CD4-positive, alpha-beta T cell treated with Interleukin-15 for 4 hours (primary cell): ENCODE results near the gene NRBF2.
"Not testable (repeated sequence)": the region's sequence is repeated elsewhere in the genome, so short reads cannot be mapped to it uniquely, and the experiment has no call there.

ENCODE experiments used
- DNase-seq: peaks from one replicate; pipeline ENCODE4 v3.0.0-alpha.2; 2020; ENCODE audit warnings: low spot score

NRBF2 gene

GRCh38 chr10:63133056-63133820 is at the start of gene NRBF2:
Gene NRBF2, plus strand, starts transcription at chr10:63133328. Its CDS starts 143 bp downstream, at chr10:63133471.
- peak; percentile 96 for DNase-seq

DNA sequence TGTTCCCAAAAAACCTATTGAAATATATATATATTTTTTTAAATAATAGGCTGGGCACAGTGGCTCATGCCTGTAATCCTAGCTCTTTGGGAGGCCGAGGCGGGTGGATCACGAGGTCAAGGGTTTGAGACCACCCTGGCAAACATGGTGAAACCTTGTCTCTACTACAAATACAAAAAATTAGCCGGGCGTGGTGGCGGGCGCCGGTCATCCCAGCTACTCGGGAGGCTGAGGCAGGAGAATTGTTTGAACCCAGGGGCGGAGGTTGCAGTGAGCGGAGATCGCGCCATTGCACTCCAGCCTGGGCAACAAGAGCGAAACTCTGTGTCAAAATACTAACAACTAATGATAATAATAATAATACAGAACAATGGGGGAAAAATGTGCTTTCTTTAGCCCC is 49.7 kb upstream of the NRBF2 start:
- DNase-seq: not testable (repeated sequence)

- peak; percentile 55 for DNase-seq
These were observed 49.0 kb upstream of the NRBF2 start for GRCh38 chr10:63083904-63084689.

GRCh38 chr10:63084690-63085382 is 48.3 kb upstream of the NRBF2 start:
- no peak for DNase-seq

DNA sequence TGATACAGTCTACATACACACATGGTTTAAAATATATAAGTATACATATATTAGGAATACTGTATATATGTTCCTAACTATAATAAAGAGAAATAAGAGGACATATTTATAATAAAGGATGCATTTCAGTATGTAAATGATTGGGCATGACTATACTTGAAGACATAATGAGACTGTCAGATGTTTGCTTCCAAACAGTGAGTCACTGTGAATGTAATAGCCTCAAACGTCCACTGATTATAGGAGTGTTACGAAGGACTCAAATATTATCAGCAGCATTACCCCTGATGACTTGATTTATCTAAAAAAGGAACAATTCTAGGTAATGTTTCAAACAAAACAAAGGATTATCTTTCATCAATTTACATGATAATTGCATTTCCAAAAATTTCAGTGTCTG is 39.9 kb upstream of the NRBF2 start:
- no peak for DNase-seq

DNA sequence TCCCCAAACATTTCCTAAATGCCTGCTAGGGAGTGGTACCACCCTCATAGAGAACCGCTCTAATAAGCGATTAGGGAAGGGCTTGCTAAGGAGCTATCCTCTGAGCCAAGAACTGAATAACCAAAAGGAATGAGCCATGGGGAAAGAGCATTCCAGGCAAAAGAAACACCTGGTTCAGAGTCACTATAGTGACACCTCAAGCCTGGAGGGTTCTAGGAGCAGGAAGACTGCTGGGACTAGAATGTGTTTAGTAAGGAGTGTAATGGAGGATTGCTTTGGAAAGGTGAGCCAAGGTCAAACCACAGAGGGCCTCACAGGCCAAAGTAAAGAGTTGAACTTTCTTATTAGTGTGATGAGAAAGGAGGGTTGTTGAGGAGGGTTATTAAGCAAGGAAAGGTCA is 38.7 kb upstream of the NRBF2 start:
- no peak for DNase-seq

- no peak for DNase-seq
These were observed 38.2 kb upstream of the NRBF2 start for GRCh38 chr10:63094881-63095280.

DNA sequence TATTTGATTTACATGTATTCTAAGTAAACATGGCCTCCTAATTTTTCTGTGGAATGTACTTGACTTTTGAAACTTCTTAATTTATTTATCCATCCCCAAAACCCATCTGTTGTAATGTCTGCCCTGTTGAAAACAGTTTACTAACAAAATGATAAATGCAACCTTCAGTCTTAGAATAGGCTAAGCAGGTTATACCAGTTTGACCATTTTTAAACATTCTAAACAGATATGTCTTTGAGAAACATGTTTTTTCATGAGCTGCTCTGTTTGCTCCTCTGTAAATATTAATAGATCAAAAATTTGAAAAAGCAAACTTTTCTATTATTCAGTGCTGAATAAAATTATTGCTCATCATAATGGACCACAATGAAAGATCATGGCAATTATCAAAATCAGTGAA is 33.4 kb upstream of the NRBF2 start:
- no peak for DNase-seq

DNA sequence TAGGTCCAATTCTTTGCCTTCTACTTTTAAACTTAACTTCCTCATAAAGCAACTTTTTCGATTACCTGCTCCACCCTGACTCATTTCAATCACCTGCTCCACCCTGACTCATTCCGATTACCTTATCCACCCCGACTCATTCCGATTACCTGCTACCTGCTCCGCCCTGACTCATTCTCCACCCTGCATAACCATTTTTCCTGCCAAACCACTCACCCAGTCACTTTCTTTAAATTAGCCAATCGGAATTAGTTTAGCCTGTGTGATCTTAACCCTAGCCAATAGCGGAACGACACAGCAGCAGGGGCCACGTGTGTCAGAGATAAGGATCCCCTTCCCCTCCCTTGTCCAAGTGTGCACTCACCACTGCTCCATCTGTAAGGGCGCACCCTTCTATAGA is 32.0 kb upstream of the NRBF2 start:
- not testable (repeated sequence) for DNase-seq

DNA sequence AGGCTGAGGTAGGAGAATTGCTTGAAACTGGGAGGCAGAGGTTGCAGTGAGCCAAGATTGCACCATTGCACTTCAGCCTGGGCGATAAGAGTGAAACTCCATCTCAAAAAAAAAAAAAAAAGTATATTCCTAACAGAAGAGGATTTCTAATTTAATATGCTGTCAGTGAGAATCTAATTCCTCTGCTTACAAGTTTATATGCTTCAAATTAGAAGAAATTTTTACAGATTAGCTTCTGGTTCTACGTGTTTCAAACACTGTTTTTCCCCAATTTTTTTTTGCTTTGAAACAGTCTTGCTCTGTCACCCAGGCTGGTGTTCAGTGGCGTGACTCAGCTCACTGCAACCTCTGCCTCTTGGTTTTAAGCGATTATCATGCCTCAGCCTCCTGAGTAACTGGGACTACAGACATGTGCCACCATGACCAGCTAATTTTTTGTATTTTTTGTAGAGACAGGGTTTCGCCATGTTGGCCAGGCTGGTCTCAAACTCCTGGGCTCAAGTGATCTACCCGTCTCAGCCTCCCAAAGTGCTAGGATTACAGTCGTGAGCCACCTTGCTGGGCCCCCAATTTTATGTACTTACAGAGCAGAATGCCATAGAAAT is 30.7 kb upstream of the NRBF2 start:
- DNase-seq: not testable (repeated sequence)

- DNase-seq: not testable (repeated sequence)
These were observed 29.9 kb upstream of the NRBF2 start for GRCh38 chr10:63103178-63103577.

DNA sequence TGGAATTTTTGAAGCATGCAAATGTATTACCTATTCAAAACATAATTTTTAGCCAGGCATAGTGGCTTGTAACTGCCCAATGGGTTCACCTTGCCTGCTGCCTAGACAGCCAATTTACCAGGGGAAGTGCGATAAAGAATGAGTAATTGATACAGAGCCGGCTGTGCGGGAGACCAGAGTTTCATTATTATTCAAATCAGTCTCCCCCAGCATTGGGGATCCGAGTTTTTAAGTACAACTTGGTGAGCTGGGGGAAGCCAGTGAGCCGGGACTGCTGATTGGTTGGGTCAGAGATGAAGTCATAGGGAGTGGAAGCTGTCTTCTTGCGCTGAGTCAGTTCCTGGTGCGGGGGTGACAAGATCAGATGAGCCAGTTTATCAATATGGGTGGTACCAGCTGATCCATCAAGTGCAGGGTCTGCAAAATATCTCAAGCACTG is 29.1 kb upstream of the NRBF2 start:
- no peak for DNase-seq

GRCh38 chr10:63105225-63106110 is 27.7 kb upstream of the NRBF2 start:
- no peak for DNase-seq

DNA sequence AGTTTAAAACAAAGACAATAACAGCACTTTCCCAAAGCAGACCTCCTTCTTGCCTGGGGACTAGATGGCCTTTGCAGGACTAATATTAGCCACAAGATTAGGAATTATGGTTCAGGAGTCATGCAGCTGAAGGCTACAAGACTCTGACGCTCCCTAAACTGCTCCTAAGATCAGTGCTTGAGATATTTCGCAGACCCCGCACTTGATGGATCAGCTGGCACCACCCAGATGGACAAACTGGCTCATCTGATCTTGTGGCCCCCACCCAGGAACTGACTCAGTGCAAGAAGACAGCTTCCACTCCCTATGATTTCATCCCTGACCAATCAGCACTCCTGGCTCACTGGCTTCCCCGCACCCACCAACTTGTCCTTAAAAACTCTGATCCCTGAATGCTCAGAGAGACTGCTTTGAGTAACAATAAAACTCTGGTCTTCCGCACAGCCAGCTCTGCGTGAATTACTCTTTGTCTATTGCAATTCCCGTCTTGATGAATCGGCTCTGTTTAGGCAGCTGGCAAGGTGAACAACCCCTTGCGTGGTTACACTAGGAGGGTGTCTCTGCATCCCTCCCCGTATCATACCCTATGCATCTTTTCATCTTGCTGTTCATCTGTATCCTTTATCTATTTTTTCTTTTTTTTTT is 26.9 kb upstream of the NRBF2 start:
- no peak for DNase-seq

GRCh38 chr10:63107943-63108437 is 25.1 kb upstream of the NRBF2 start:
- no peak for DNase-seq

DNA sequence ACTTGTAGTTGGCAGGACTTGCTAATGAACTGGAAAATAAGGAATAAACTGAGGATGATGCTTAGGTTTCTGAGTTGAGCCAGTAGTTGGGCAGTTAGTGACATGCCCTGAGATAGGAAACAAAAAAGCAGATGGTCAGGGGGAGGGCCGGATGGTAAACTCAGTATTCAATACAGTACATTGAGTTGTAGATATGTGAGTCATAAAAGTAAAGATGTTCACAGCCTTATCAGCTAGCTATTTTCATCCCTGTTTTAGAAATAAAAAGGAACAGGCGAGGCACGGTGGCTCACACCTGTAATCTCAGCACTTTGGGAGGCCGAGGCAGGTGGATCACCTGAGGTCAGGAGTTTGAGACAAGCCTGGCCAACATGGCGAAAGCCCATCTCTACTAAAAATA is 22.2 kb upstream of the NRBF2 start:
- no peak for DNase-seq

- DNase-seq: no peak
These were observed 18.9 kb upstream of the NRBF2 start for GRCh38 chr10:63114031-63114814.

DNA sequence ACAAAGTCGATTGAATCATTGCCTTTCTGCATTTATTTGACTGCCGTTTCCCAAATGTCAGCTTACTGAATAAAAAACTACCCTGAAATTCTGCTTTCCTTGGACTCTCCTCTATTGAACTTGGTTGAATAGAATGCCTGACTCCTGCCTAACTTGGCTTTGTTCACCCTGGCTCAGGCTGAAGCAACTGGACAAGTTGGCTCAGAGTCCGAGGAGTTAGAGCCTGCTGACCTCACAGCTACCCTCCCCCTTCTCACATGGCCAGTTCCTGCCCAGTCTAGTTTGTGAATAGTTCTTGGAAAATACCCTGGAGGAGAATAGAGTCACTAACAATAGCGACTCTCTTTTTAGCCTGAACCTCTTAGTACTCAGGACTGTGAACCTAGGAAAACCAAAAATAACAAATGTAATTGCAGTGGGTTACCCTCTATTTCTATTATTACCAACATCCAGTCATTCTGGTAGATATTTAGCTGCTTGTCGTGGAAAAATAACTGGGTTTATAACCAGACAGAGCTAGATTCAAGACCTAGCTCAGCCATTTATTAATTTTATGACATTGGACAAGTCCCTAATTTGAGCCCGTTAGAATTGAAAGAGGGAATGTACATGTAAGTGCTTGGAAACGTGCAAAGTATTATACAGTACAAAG is 17.3 kb upstream of the NRBF2 start:
- DNase-seq: no peak

DNA sequence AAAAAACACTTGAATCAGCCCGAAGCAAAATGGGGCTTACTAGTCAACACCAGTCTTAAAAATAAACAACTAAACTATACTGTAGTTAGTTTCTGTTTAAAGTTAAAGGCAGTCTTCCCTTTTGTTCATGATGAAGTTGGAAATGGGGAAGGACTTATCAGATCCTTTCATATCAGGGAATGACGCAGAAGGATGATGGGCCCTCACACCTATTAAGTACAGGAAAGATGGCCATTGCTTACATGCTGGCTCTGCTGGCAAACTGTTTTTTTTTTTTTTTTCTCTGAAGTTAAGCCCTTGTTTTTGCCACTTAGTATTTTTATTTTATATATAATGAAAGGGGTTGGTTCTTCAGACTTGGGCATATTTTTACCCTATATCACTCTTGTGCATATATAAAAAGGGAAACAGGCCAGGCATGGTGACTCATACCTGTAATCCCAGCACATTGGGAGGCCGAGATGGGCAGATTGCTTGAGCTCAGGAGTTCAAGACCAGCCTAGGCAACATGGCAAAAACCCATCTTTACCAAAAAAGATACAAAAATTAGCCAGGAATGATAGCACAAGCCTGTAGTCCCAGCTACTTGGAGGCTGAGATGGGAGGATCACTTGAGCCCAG is 16.6 kb upstream of the NRBF2 start:
- DNase-seq: no peak
